Activated CD4-positive, CD25-positive, alpha-beta regulatory T cell treated with anti-CD3 and anti-CD28 coated beads, Interleukin-2, amount 50 U/mL, for 24 hours (primary cell): Measurements from ENCODE around the gene ABHD17B.

ENCODE experiments used
- ATAC-seq, 2 donors: fragments of 150-1000 bp; cut with Tn5 transposase; one replicate each; pipeline ENCODE4 v1.10.0; 2021; ENCODE audit warnings: mild to moderate bottlenecking in 1 of 2, moderate library complexity in 1 of 2

Gene ABHD17B

GRCh38 chr9:71876106-71876505 is 34.9 kb downstream of the ABHD17B start:
- no peak for ATAC-seq

DNA sequence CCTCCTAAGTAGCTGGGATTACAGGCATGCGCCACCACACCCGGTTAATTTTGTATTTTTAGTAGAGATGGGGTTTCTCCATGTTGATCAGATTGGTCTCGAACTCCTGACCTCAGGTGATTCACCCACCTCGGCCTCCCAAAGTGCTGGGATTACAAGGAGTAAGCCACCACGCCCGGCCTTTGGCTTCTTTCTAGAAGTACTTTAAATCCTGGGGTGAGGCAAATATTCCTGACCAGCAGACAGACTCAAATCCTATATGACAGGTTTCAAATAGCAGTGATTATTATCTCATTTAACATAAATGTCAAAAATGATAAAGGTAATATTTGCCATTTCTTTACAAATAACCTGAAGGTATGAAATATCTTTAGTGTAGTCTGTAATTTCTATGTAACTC is 35.6 kb downstream of the ABHD17B start:
- no peak for ATAC-seq

GRCh38 chr9:71863631-71864030 is 47.4 kb downstream of the ABHD17B start:
- no peak for ATAC-seq

DNA sequence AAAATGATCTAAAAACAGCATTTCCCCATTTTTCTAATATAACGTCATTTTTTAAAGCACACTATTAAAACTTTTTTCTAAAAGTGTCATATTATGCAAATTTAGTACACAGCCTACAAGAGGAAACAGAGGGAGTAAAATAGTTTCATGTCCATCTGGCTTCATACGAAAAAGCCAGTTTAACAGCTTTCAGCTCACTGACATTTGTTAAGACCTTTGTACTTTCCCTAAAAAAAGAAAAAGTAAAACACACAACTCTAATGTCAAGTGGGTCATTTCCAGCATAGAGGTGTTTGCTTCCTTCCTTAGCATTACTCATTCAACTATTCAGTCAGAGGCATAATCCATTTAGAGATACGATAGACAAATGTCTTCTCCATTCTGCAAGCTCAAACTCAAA is 49.4 kb downstream of the ABHD17B start:
- no peak for ATAC-seq

DNA sequence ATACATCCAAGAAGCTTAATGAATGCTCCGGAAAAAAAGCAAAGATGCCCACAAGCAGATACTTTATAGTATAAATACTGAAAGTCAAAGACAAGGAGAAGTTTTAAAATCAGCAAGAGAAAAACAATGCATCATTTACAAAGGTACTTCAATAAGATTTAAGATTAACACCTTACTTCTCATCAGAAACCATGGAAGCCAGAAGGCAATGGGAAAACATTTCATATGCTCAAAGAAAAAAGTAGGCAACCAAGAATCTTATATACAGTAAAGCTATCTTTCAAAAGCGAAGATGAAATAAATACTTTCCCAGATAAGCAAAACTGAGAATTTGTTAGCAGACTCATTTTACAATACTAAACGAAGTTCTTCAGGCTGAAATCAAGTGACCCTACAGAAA is 51.1 kb downstream of the ABHD17B start:
- no peak for ATAC-seq

DNA sequence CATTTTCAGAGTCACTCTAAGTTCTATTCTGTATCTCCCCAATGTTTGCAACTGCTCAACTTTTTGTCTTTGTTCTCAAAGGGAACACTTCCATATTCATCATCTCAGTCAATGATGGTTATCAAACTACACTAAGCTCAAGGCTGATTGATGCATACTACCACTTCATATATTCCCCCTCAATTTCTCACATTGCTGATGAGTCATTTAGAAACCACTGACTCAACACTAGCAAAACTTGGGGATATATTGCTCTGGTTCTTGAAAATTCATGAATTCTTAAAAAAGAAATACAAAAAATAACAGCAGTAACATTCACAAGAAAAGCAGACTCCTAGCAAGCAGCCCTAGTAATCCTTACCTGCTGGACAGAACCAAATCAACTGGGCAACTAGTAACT is 52.2 kb downstream of the ABHD17B start:
- ATAC-seq = peak; percentile 89 to 95

DNA sequence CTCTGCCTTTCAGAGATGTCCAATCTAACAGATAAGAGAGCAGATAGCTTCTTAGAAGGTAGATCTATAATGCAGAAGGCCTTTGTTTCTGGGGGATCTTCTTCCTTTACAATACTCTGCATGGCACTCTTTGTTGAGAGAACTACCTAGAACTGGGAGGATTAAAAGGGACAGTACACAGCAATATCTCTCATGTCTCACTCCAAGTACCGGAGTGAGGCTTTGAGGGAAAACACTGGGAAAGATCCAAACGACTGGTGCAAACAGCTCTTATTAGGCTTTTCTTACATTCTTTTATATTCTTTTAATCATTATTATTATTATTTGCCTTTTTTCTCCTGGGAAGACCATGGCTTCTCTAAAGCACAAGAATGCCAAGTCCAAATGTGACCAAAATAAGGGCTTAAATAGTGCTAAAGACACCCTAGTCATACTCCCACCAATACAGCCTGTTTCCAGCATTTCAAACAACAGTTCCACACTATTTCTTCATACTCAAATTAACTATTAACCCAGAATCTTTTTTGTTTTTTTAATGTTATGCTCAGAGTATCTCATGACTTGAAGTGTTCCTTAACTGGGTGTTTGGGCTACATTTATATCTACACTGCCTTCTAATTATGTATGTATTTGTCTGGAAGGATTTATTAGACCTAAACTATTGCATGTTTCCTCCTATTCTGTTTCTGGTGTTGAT is 52.7 kb downstream of the ABHD17B start:
- no peak for ATAC-seq

GRCh38 chr9:71857159-71857558 is 53.8 kb downstream of the ABHD17B start:
- no peak for ATAC-seq

- no peak for ATAC-seq
Measured at GRCh38 chr9:71854811-71855210, 56.2 kb downstream of the ABHD17B start.

GRCh38 chr9:71853084-71853483 is 57.9 kb downstream of the ABHD17B start:
- ATAC-seq = peak; percentile 62 to 69

GRCh38 chr9:71850996-71851395 is 60.0 kb downstream of the ABHD17B start:
- no peak for ATAC-seq

DNA sequence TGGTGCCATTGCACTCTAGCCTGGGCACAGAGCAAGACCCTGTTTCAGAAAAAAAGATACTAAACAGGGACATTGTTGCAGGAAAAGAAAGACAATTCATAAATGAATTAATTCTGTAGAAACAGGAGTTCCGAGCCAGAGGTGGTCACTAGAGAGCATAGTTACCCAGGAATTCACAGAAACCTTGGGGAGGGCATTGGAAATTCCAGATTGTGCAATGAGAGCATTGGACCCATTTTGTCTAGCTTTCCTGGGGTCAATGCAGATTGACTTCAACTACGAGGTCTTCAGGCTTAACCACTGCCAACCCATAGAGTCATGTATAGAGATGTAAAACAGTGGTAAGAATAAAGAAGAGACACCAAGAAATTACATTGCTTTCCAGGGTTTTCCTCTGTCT is 63.1 kb downstream of the ABHD17B start:
- ATAC-seq = no peak

DNA sequence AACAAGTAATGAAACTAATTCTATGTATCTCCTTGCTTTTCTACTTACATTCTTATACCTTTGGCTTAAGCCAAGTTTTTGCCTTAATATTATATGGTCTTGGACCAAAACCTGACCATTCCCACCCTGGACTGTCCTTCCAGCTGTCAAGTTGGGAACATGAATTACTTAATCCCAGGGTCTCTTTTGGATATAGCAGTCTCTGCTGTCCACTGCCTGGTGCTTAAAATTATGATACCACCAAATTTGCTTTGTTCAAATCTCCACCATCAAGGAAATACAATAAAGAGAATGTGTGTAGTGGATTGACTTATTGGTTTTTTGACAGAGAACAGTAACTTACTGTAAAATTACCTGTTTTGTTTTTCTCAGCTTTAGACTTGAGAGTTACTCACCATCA is 66.2 kb downstream of the ABHD17B start:
- no peak for ATAC-seq

- no peak for ATAC-seq
Measured at GRCh38 chr9:71839668-71840067, 71.3 kb downstream of the ABHD17B start.

GRCh38 chr9:71835596-71835995 is 75.4 kb downstream of the ABHD17B start:
- no peak for ATAC-seq

GRCh38 chr9:71830929-71831328 is 80.1 kb downstream of the ABHD17B start:
- no peak for ATAC-seq

GRCh38 chr9:71830153-71830552 is 80.8 kb downstream of the ABHD17B start:
- no peak for ATAC-seq

DNA sequence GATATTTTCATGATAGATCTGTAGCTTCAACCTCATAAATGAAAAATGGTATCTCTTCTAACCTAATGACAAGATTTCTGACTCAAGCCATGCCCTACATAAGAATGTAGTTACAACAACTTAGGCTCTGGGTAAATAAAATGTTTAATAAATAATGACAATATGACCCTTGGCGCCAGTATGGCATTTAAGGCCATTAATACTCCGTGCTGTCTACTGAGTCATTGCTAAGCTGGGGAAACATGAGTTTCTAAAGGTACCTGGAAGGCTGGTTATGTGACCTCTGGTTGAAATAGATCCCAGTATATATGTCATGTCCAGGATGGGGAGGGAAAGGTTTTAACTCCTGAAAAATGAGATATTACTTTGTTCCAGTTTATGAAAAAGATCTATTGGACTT is 84.7 kb downstream of the ABHD17B start:
- ATAC-seq = no peak

DNA sequence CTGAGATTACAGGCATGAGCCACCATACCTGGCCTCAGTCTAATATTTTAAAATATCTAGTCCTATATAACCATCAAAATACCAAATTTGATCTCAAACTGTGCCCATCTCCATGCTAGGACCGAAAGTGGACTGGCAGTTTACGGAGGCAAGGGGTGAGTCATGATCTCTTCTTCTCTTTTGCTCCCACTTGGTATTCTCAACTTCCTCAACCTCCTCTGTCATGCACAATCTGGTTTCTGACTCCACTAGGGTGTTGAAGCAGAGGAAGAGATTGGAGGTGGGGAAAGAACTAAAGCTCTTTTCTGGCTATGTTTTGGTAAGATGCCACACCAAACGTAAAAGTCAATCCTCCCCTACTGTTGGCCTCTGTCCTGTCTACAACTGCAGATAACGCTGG is 86.7 kb downstream of the ABHD17B start:
- no peak for ATAC-seq

GRCh38 chr9:71822935-71823334 is 88.1 kb downstream of the ABHD17B start:
- no peak for ATAC-seq

GRCh38 chr9:71822456-71822855 is 88.5 kb downstream of the ABHD17B start:
- ATAC-seq = no peak

DNA sequence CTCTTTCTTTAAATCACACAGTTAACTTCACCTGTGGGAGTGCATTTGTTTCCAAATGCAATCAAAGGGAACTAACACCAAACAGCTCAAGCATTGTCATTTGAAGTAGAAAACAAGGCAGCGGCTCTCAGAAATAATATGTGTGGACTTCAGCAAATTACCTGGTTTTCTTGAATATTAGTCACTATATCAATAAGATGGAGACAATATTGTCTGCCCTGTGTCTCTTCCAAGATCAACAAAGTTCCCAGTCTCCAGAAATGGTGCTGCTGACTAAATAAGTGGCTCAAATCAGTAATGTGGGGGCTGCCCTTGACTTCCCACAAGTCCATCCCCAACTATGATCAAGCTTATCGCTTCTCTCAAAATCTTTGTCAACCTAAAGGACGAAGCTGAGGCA is 89.6 kb downstream of the ABHD17B start:
- no peak for ATAC-seq

DNA sequence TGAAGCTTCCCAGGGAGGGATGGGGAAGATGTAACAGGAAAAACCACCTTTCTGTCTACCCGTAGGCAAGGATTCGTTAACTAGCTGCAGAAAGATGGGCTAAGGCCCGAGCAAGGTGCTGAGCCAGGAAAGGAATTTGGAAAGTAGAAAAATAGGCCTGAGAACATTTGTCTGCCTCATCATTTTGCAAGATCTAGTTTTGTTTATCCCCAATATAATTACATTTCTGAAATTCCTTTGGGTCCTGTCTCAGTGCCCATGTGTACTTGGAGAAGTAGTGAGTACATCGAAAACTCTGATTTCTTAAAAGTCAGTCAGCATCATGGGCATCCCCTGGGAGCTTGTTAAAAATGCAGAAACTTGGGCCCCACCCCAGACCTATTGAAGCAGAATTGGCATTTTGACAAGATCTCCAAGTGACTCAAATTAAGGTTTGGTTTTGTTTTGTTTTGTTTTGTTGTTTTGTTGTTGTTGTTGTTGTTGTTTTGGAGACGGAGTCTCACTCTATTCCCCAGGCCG is 90.5 kb downstream of the ABHD17B start:
- ATAC-seq = no peak

- ATAC-seq = no peak
Measured at GRCh38 chr9:71819115-71819739, 91.8 kb downstream of the ABHD17B start.
